Mammary epithelial cell (primary cell): ENCODE results near the gene ISOC2.

Experiments
- EZH2 ChIP-seq: IDR thresholded peaks from 2 replicates; pipeline ENCODE4 v1.6.1; 2012; ENCODE audit warnings: low read length, inconsistent platforms, borderline replicate concordance
- TF ChIP-seq, protein P1 (sequence below), 2 donors: IDR thresholded peaks in 1 of 2; conservative IDR thresholded peaks in 1 of 2; 2 replicates each; pipeline ENCODE4 v1.5.1; 2011 to 2012; ENCODE audit warnings: inconsistent platforms in 2 of 2, low read length in 2 of 2, mild to moderate bottlenecking in 2 of 2, control low read depth in 1 of 2, low read depth in 1 of 2; ENCODE audit not compliant: insufficient read depth in 1 of 2; ENCODE audit errors: extremely low read depth in 1 of 2

DNA sequence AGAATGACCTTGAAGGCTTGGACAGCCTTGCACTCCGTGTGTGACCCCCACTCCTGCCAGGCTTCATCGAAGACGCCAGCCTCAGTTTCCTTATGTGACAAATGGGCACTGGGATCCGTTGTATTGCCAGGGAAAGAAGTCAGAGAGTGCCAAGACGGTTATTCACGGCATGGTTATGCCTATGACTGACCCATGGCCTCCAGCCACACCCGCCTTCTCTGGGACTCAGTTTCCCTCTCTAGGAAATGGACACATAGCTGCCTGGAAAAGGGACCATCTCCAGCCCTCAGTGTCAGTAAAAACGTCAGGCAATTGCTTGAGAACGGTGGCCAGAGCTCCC is 52.9 kb downstream of the ISOC2 start:
- TF ChIP-seq, protein P1, sequence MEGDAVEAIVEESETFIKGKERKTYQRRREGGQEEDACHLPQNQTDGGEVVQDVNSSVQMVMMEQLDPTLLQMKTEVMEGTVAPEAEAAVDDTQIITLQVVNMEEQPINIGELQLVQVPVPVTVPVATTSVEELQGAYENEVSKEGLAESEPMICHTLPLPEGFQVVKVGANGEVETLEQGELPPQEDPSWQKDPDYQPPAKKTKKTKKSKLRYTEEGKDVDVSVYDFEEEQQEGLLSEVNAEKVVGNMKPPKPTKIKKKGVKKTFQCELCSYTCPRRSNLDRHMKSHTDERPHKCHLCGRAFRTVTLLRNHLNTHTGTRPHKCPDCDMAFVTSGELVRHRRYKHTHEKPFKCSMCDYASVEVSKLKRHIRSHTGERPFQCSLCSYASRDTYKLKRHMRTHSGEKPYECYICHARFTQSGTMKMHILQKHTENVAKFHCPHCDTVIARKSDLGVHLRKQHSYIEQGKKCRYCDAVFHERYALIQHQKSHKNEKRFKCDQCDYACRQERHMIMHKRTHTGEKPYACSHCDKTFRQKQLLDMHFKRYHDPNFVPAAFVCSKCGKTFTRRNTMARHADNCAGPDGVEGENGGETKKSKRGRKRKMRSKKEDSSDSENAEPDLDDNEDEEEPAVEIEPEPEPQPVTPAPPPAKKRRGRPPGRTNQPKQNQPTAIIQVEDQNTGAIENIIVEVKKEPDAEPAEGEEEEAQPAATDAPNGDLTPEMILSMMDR (conservative IDR thresholded peaks at IDR 0.05 in 1 of 2, IDR thresholded peaks at IDR 0.05 in 1 of 2; ENCODE audit: extremely low read depth in 1 of 2, insufficient read depth in 1 of 2, low read depth in 1 of 2, low read length in 2 of 2) = no peak
- TF ChIP-seq EZH2 = no peak
